K562 (cell line): Measurements from ENCODE around the gene LECT2. TPM values are rescaled to one million over a fixed set of nuclear protein-coding genes. Genes with fewer than 3 reads are reported as not detected.

ENCODE experiments used
- ATAC-seq: fragments of 200-7000 bp; cut with Tn5 transposase; 3 replicates; pipeline ENCODE4 v1.9.1; 2020; ENCODE audit warnings: moderate library complexity
- BruUV-seq: library from RNA; stranded (reverse); fragments of 400-500 nt; replicated peaks from 2 replicates; lab custom pipeline; 2021; lab: Mats Ljungman, UMichigan
- CTCF ChIA-PET: fragments of 300-600 bp; formaldehyde crosslinking; extraction: SDS; loops from one replicate; lab custom pipeline; 2021; ENCODE audit warnings: low intra/inter-chr PET ratio; lab: Yijun Ruan, JAX
- POLR2A ChIA-PET: fragments of 300-600, 350-650 bp; sonication (Branson Sonifier 250); formaldehyde crosslinking; extraction: SDS; loops from one replicate; lab custom pipeline; 2021; ENCODE audit warnings: antibody characterized with exemption, inconsistent platforms; lab: Yijun Ruan, JAX
- DNase-seq, 4 experiments: peaks; one replicate each; pipeline versions ENCODE4 v3.0.0 to v3.0.0-alpha.2; 2011 to 2018; ENCODE audit warnings: low spot score in 3 of 4, mixed read lengths in 3 of 4; ENCODE audit errors: extremely low read depth in 1 of 4
- FAIRE-seq: peaks from 2 replicates; lab custom pipeline; 2011; peaks lifted over from hg19 to GRCh38; lab: Jason Lieb, UNC
- H2AFZ ChIP-seq: 2 replicates; pipeline ENCODE4 v1.6.0; 2011; ENCODE audit warnings: low read depth, low read length, control low read depth, inconsistent platforms
- H3K27ac ChIP-seq: fragments of 200-600 bp; 3 replicates; pipeline ENCODE4 v1.8.0; 2011; ENCODE audit warnings: low read depth, mild to moderate bottlenecking, control low read depth, inconsistent platforms, low read length, moderate library complexity, mixed read lengths; ENCODE audit errors: extremely low read depth
- H3K27me3 ChIP-seq, 2 experiments: fragments of 300-600 bp in 1 of 2; 2 replicates in 1 of 2; 3 replicates in 1 of 2; pipeline versions ENCODE4 v1.6.0 to v1.8.0; 2011; ENCODE audit warnings: inconsistent platforms in 2 of 2, low read length in 2 of 2, mild to moderate bottlenecking in 1 of 2, mixed read lengths in 1 of 2, moderate library complexity in 1 of 2; ENCODE audit not compliant: control insufficient read depth in 2 of 2, insufficient read depth in 2 of 2
- H3K36me3 ChIP-seq: fragments of 300-600 bp; 3 replicates; pipeline ENCODE4 v1.8.0; 2011; ENCODE audit warnings: mild to moderate bottlenecking, low read length, inconsistent platforms; ENCODE audit not compliant: control insufficient read depth, insufficient read depth
- H3K4me1 ChIP-seq, 2 experiments: fragments of 200-600 bp in 1 of 2; replicated peaks in 1 of 2; 2 replicates in 1 of 2; 3 replicates in 1 of 2; pipeline versions ENCODE4 v1.5.1 to v1.8.0; 2011; ENCODE audit warnings: inconsistent platforms in 2 of 2, low read length in 2 of 2, mild to moderate bottlenecking in 1 of 2, mixed read lengths in 1 of 2, moderate library complexity in 1 of 2; ENCODE audit not compliant: control insufficient read depth in 2 of 2, insufficient read depth in 2 of 2
- H3K4me2 ChIP-seq: 2 replicates; pipeline ENCODE4 v1.6.1; 2011; ENCODE audit warnings: low read length, control low read depth, inconsistent platforms, mixed read lengths; ENCODE audit not compliant: insufficient read depth
- H3K4me3 ChIP-seq: fragments of 200-600 bp; sonication (generic), shearing (Covaris generic); 2 replicates; pipeline ENCODE4 v1.5.1; 2016; ENCODE audit warnings: control low read depth, inconsistent platforms
- H3K79me2 ChIP-seq: fragments of 200-600 bp; 3 replicates; pipeline ENCODE4 v1.8.0; 2011; ENCODE audit warnings: low read length, inconsistent platforms; ENCODE audit not compliant: control insufficient read depth, insufficient read depth
- H3K9ac ChIP-seq, 2 experiments: 2 replicates each; pipeline versions ENCODE4 v1.6.0 to v1.6.1; 2011; ENCODE audit warnings: low read depth in 2 of 2, low read length in 2 of 2, control low read depth in 1 of 2, inconsistent platforms in 1 of 2, mild to moderate bottlenecking in 1 of 2, mixed read lengths in 1 of 2; ENCODE audit not compliant: insufficient read depth in 1 of 2
- H3K9me1 ChIP-seq: one replicate; pipeline ENCODE4 v1.6.0; 2011; ENCODE audit warnings: inconsistent platforms, mild to moderate bottlenecking, low read length, moderate library complexity; ENCODE audit not compliant: control insufficient read depth, insufficient read depth
- H3K9me3 ChIP-seq: replicated peaks from 2 replicates; pipeline ENCODE4 v1.5.1; 2011; ENCODE audit warnings: low read depth, low read length, inconsistent platforms; ENCODE audit not compliant: control insufficient read depth, insufficient read depth
- H4K20me1 ChIP-seq: replicated peaks from 2 replicates; pipeline ENCODE4 v1.6.1; 2011; ENCODE audit warnings: low read length, inconsistent platforms, mixed read lengths; ENCODE audit not compliant: control insufficient read depth, insufficient read depth
- BCL6 ChIP-seq: fragments of 250-450 bp; sonication (Bioruptor Pico); IDR thresholded peaks from 2 replicates; pipeline ENCODE4 v1.4.0; 2020
- BRD9 ChIP-seq: fragments of 450-650 bp; IDR thresholded peaks from 2 replicates; pipeline ENCODE4 v1.6.1; 2018; ENCODE audit warnings: low read depth; ENCODE audit not compliant: partially characterized antibody
- BRF2 ChIP-seq: IDR thresholded peaks from 3 replicates; pipeline ENCODE4 v1.6.1; 2011; ENCODE audit warnings: borderline replicate concordance, mild to moderate bottlenecking; ENCODE audit not compliant: insufficient read length, insufficient read depth
- ELK3 ChIP-seq: fragments of 450-650 bp; formaldehyde crosslinking; IDR thresholded peaks from 2 replicates; pipeline ENCODE4 v1.4.0; 2020; ENCODE audit warnings: mild to moderate bottlenecking
- GTF2A2 ChIP-seq: IDR thresholded peaks from 2 replicates; pipeline ENCODE4 v1.6.1; 2016; ENCODE audit warnings: mild to moderate bottlenecking, missing genetic modification characterization, missing compliant biosample characterization
- NFIC ChIP-seq: fragments of 450-650 bp; IDR thresholded peaks from 2 replicates; pipeline ENCODE4 v1.6.1; 2017; ENCODE audit warnings: mild to moderate bottlenecking, inconsistent platforms
- PCBP1 ChIP-seq: fragments of 200-400 bp; formaldehyde crosslinking; IDR thresholded peaks from 2 replicates; pipeline ENCODE4 v1.6.1; 2018; ENCODE audit warnings: mild to moderate bottlenecking, low read depth, low read length; ENCODE audit not compliant: poor library complexity, severe bottlenecking
- POLR3A ChIP-seq: IDR thresholded peaks from 2 replicates; pipeline ENCODE4 v1.6.1; 2011; ENCODE audit warnings: borderline replicate concordance, mild to moderate bottlenecking, moderate library complexity; ENCODE audit not compliant: insufficient read length, insufficient read depth; ENCODE audit errors: extremely low read depth
- RBM39 ChIP-seq: fragments of 200-400 bp; formaldehyde crosslinking; optimal IDR thresholded peaks from 2 replicates; pipeline ENCODE3; 2018; ENCODE audit warnings: low read depth, low read length
- USF2 ChIP-seq: sonication (generic); formaldehyde crosslinking; IDR thresholded peaks from 2 replicates; pipeline ENCODE4 v1.5.0; 2020; ENCODE audit warnings: missing genetic modification reagents
- ZNF316 ChIP-seq: fragments of 450-650 bp; IDR thresholded peaks from 2 replicates; pipeline ENCODE4 v1.6.1; 2016
- WGBS: fragments of 100-300 bp; shearing (Covaris generic); methylation state at CpG from one replicate; pipeline ENCODE4 v1.1.6; 2016; ENCODE audit warnings: low coverage, mixed read lengths; ENCODE audit not compliant: insufficient coverage; ENCODE audit errors: missing lambda C conversion rate; 5-methylcytosine and 5-hydroxymethylcytosine counted together
- in situ Hi-C: fragments of 300-500 bp; cut with MboI; formaldehyde crosslinking; loops from 4 replicates; pipeline ENCODE4 v1.15.0; 2018; ENCODE audit warnings: inconsistent platforms, mixed read lengths
- intact Hi-C: fragments of 100-400 bp; cut with micrococcal nuclease; formaldehyde crosslinking; loops from 2 replicates; pipeline ENCODE4 v1.14.2; 2022
- polyA plus RNA-seq, 8 experiments: library from polyadenylated mRNA; depleted of rRNA in 4 of 8; stranded (reverse) in 5 of 8; unstranded in 3 of 8; fragments of >200 nt; fragmentation: Nextera tagmentation in 2 of 8; fragmentation: Illumina TruSeq in 1 of 8; extraction: Ambion mirVana in 2 of 8; extraction: Trizol in 1 of 8; gene quantifications; 2 replicates each; pipeline versions ENCODE4 v1.2.1 to v1.2.3, GENCODE V29; 2011 to 2014; ENCODE audit warnings: inconsistent platforms in 1 of 8, missing spikeins in 1 of 8
- total RNA-seq, 7 experiments: library from RNA; depleted of rRNA in 6 of 7; stranded (reverse); fragments of >200 nt in 6 of 7; fragmentation: Illumina TruSeq in 2 of 7; extraction: Trizol in 2 of 7; gene quantifications; 2 replicates each; pipeline versions ENCODE4 v1.2.1 to v1.2.3, GENCODE V29; 2011 to 2021; ENCODE audit warnings: low replicate concordance in 1 of 7
- TF ChIP-seq, protein P1 (sequence below): sonication (generic); formaldehyde crosslinking; IDR thresholded peaks from 2 replicates; pipeline ENCODE4 v1.8.0; 2022; ENCODE audit warnings: mild to moderate bottlenecking, missing genetic modification reagents
- TF ChIP-seq, protein P2 (sequence below): IDR thresholded peaks from 2 replicates; pipeline ENCODE4 v1.6.1; 2014; ENCODE audit warnings: antibody characterized with exemption
- TF ChIP-seq, protein P3 (sequence below): sonication (generic); formaldehyde crosslinking; IDR thresholded peaks from 2 replicates; pipeline ENCODE4 v1.8.1; 2023; ENCODE audit warnings: mild to moderate bottlenecking, missing genetic modification reagents
- TF ChIP-seq, protein P4 (sequence below): sonication (generic); IDR thresholded peaks from 2 replicates; pipeline ENCODE4 v1.6.1; 2016

LECT2 gene
- total and polyA plus RNA-seq, 9 of the 15 experiments (the other 6 are each of a cell fraction or from before 2014, with no cell fraction given): not detected

DNA sequence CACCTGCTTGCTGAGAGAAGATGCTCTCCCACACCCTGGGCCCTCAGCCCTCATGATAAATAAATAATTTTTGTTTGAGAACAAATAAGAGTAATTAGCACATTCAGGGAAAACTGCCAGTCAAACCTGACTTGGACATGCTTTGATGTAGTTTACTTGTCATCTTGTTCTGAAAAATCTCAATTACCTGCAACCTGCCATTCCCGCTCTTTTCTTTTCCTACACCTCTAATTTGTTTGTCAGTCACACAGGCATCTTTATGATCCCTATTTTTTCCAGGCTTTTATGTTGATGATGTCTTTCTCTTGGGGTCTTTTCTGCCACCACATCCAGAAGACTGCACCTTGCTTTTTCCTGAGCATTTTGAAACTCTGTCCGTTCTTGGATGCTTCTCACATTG, 45.4 kb upstream of the LECT2 start:
- intact Hi-C loops: no loop called here
- no peak overlapping the region for H3K27ac ChIP-seq
- TF ChIP-seq BRD9 (no peak), BRF2 (no peak), GTF2A2 (tag) (no peak), USF2 (CRISPR knock-in tag) (no peak), NFIC (no peak), RBM39 (no peak), PCBP1 (no peak), POLR3A (no peak), BCL6 (CRISPR knock-in tag) (no peak), ZNF316 (no peak), ELK3 (CRISPR knock-in tag) (no peak)
- TF ChIP-seq, protein P1, sequence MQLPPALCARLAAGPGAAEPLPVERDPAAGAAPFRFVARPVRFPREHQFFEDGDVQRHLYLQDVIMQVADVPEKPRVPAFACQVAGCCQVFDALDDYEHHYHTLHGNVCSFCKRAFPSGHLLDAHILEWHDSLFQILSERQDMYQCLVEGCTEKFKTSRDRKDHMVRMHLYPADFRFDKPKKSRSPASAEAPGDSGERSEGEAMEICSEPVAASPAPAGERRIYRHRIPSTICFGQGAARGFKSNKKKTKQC: no peak
- TF ChIP-seq, protein P2, sequence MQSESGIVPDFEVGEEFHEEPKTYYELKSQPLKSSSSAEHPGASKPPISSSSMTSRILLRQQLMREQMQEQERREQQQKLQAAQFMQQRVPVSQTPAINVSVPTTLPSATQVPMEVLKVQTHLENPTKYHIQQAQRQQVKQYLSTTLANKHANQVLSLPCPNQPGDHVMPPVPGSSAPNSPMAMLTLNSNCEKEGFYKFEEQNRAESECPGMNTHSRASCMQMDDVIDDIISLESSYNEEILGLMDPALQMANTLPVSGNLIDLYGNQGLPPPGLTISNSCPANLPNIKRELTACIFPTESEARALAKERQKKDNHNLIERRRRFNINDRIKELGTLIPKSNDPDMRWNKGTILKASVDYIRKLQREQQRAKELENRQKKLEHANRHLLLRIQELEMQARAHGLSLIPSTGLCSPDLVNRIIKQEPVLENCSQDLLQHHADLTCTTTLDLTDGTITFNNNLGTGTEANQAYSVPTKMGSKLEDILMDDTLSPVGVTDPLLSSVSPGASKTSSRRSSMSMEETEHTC: no peak
- TF ChIP-seq, protein P3, sequence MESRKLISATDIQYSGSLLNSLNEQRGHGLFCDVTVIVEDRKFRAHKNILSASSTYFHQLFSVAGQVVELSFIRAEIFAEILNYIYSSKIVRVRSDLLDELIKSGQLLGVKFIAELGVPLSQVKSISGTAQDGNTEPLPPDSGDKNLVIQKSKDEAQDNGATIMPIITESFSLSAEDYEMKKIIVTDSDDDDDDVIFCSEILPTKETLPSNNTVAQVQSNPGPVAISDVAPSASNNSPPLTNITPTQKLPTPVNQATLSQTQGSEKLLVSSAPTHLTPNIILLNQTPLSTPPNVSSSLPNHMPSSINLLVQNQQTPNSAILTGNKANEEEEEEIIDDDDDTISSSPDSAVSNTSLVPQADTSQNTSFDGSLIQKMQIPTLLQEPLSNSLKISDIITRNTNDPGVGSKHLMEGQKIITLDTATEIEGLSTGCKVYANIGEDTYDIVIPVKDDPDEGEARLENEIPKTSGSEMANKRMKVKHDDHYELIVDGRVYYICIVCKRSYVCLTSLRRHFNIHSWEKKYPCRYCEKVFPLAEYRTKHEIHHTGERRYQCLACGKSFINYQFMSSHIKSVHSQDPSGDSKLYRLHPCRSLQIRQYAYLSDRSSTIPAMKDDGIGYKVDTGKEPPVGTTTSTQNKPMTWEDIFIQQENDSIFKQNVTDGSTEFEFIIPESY (CRISPR knock-in tag): no peak
- TF ChIP-seq, protein P4, sequence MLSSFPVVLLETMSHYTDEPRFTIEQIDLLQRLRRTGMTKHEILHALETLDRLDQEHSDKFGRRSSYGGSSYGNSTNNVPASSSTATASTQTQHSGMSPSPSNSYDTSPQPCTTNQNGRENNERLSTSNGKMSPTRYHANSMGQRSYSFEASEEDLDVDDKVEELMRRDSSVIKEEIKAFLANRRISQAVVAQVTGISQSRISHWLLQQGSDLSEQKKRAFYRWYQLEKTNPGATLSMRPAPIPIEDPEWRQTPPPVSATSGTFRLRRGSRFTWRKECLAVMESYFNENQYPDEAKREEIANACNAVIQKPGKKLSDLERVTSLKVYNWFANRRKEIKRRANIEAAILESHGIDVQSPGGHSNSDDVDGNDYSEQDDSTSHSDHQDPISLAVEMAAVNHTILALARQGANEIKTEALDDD: no peak

More for the DNA sequence above, 45.4 kb upstream of the LECT2 start:
- Histone ChIP-seq H3K36me3 (no peaks in the 10 kb centered on the region), H3K4me3 (no peak overlapping the region), H3K79me2 (no peaks in the 10 kb centered on the region), H4K20me1 (no peaks in the 10 kb centered on the region), H3K27me3 (peaks cover 14 to 40% of the 10 kb centered on the region in 2 experiments; a peak in 4 of 5 replicates), H3K4me1 (no peaks in the 10 kb centered on the region), H3K9ac (no peak overlapping the region), H2AFZ (no peak overlapping the region), H3K9me3 (no peaks in the 10 kb centered on the region), H3K9me1 (no peaks in the 10 kb centered on the region), H3K4me2 (no peak overlapping the region)
- CTCF ChIA-PET: no interaction called here
- POLR2A ChIA-PET: no interaction called here
- BruUV-seq: no TSS peak
- ATAC-seq (no peak), FAIRE-seq (no peak), DNase-seq (no peak)
- 4% methylated on average over 2 of the region's 2 CpGs for WGBS
- in situ Hi-C loops: no loop called here
